K562 (cell line): ENCODE results near the gene ANO9. TPM values are rescaled to one million over a fixed set of nuclear protein-coding genes. Genes with fewer than 3 reads are reported as not detected.

Experiments used
- ATAC-seq: fragments of 200-7000 bp; cut with Tn5 transposase; 3 replicates; pipeline ENCODE4 v1.9.1; 2020; ENCODE audit warnings: moderate library complexity
- BruUV-seq: library from RNA; stranded (reverse); fragments of 400-500 nt; replicated peaks from 2 replicates; lab custom pipeline; 2021; lab: Mats Ljungman, UMichigan
- CTCF ChIA-PET: fragments of 300-600 bp; formaldehyde crosslinking; extraction: SDS; loops from one replicate; lab custom pipeline; 2021; ENCODE audit warnings: low intra/inter-chr PET ratio; lab: Yijun Ruan, JAX
- POLR2A ChIA-PET: fragments of 300-600, 350-650 bp; sonication (Branson Sonifier 250); formaldehyde crosslinking; extraction: SDS; loops from one replicate; lab custom pipeline; 2021; ENCODE audit warnings: antibody characterized with exemption, inconsistent platforms; lab: Yijun Ruan, JAX
- DNase-seq, 4 experiments: peaks; one replicate each; pipeline versions ENCODE4 v3.0.0 to v3.0.0-alpha.2; 2011 to 2018; ENCODE audit warnings: low spot score in 3 of 4, mixed read lengths in 3 of 4; ENCODE audit errors: extremely low read depth in 1 of 4
- FAIRE-seq: peaks from 2 replicates; lab custom pipeline; 2011; peaks lifted over from hg19 to GRCh38; lab: Jason Lieb, UNC
- H2AFZ ChIP-seq: 2 replicates; pipeline ENCODE4 v1.6.0; 2011; ENCODE audit warnings: low read depth, low read length, control low read depth, inconsistent platforms
- H3K27ac ChIP-seq: fragments of 200-600 bp; 3 replicates; pipeline ENCODE4 v1.8.0; 2011; ENCODE audit warnings: low read depth, mild to moderate bottlenecking, control low read depth, inconsistent platforms, low read length, moderate library complexity, mixed read lengths; ENCODE audit errors: extremely low read depth
- H3K27me3 ChIP-seq, 2 experiments: fragments of 300-600 bp in 1 of 2; 2 replicates in 1 of 2; 3 replicates in 1 of 2; pipeline versions ENCODE4 v1.6.0 to v1.8.0; 2011; ENCODE audit warnings: inconsistent platforms in 2 of 2, low read length in 2 of 2, mild to moderate bottlenecking in 1 of 2, mixed read lengths in 1 of 2, moderate library complexity in 1 of 2; ENCODE audit not compliant: control insufficient read depth in 2 of 2, insufficient read depth in 2 of 2
- H3K36me3 ChIP-seq: fragments of 300-600 bp; 3 replicates; pipeline ENCODE4 v1.8.0; 2011; ENCODE audit warnings: mild to moderate bottlenecking, low read length, inconsistent platforms; ENCODE audit not compliant: control insufficient read depth, insufficient read depth
- H3K4me1 ChIP-seq, 2 experiments: fragments of 200-600 bp in 1 of 2; replicated peaks in 1 of 2; 2 replicates in 1 of 2; 3 replicates in 1 of 2; pipeline versions ENCODE4 v1.5.1 to v1.8.0; 2011; ENCODE audit warnings: inconsistent platforms in 2 of 2, low read length in 2 of 2, mild to moderate bottlenecking in 1 of 2, mixed read lengths in 1 of 2, moderate library complexity in 1 of 2; ENCODE audit not compliant: control insufficient read depth in 2 of 2, insufficient read depth in 2 of 2
- H3K4me2 ChIP-seq: 2 replicates; pipeline ENCODE4 v1.6.1; 2011; ENCODE audit warnings: low read length, control low read depth, inconsistent platforms, mixed read lengths; ENCODE audit not compliant: insufficient read depth
- H3K4me3 ChIP-seq: fragments of 200-600 bp; sonication (generic), shearing (Covaris generic); 2 replicates; pipeline ENCODE4 v1.5.1; 2016; ENCODE audit warnings: control low read depth, inconsistent platforms
- H3K79me2 ChIP-seq: fragments of 200-600 bp; 3 replicates; pipeline ENCODE4 v1.8.0; 2011; ENCODE audit warnings: low read length, inconsistent platforms; ENCODE audit not compliant: control insufficient read depth, insufficient read depth
- H3K9ac ChIP-seq, 2 experiments: 2 replicates each; pipeline versions ENCODE4 v1.6.0 to v1.6.1; 2011; ENCODE audit warnings: low read depth in 2 of 2, low read length in 2 of 2, control low read depth in 1 of 2, inconsistent platforms in 1 of 2, mild to moderate bottlenecking in 1 of 2, mixed read lengths in 1 of 2; ENCODE audit not compliant: insufficient read depth in 1 of 2
- H3K9me1 ChIP-seq: one replicate; pipeline ENCODE4 v1.6.0; 2011; ENCODE audit warnings: inconsistent platforms, mild to moderate bottlenecking, low read length, moderate library complexity; ENCODE audit not compliant: control insufficient read depth, insufficient read depth
- H3K9me3 ChIP-seq: replicated peaks from 2 replicates; pipeline ENCODE4 v1.5.1; 2011; ENCODE audit warnings: low read depth, low read length, inconsistent platforms; ENCODE audit not compliant: control insufficient read depth, insufficient read depth
- H4K20me1 ChIP-seq: replicated peaks from 2 replicates; pipeline ENCODE4 v1.6.1; 2011; ENCODE audit warnings: low read length, inconsistent platforms, mixed read lengths; ENCODE audit not compliant: control insufficient read depth, insufficient read depth
- NFXL1 ChIP-seq: fragments of 450-650 bp; formaldehyde crosslinking; IDR thresholded peaks from 2 replicates; pipeline ENCODE4 v1.4.0; 2021; ENCODE audit warnings: mild to moderate bottlenecking
- NR2C2 ChIP-seq, 2 experiments: fragments of 200-800 bp in 1 of 2; sonication (Bioruptor generic) in 1 of 2; sonication (generic) in 1 of 2; formaldehyde crosslinking in 1 of 2; IDR thresholded peaks; 2 replicates each; pipeline versions ENCODE4 v1.6.1 to v1.8.0; 2016 to 2022; ENCODE audit warnings: mild to moderate bottlenecking in 1 of 2, missing compliant biosample characterization in 1 of 2, missing genetic modification characterization in 1 of 2, missing genetic modification reagents in 1 of 2
- POLR2AphosphoS2 ChIP-seq: IDR thresholded peaks from 2 replicates; pipeline ENCODE4 v1.6.1; 2012; ENCODE audit warnings: low read length, improper control_type of control experiment
- RB1 ChIP-seq: fragments of 450-650 bp; IDR thresholded peaks from 2 replicates; pipeline ENCODE4 v1.6.1; 2017; ENCODE audit warnings: low read depth, mild to moderate bottlenecking
- RBM25 ChIP-seq: fragments of 200-400 bp; formaldehyde crosslinking; IDR thresholded peaks from 2 replicates; pipeline ENCODE4 v1.6.1; 2018; ENCODE audit warnings: low read length, low read depth, moderate library complexity; ENCODE audit not compliant: severe bottlenecking
- SETDB1 ChIP-seq: IDR thresholded peaks from one replicate; pipeline ENCODE4 v1.6.1; 2012; ENCODE audit warnings: low read length, control low read depth, inconsistent platforms
- TAF1 ChIP-seq: IDR thresholded peaks from 2 replicates; pipeline ENCODE4 v1.6.1; 2011; ENCODE audit warnings: mild to moderate bottlenecking, low read length, moderate library complexity; ENCODE audit not compliant: insufficient read depth, control insufficient read depth, severe bottlenecking; ENCODE audit errors: extremely low read depth
- ZNF224 ChIP-seq: sonication (generic); formaldehyde crosslinking; IDR thresholded peaks from 2 replicates; pipeline ENCODE4 v1.8.0; 2022; ENCODE audit warnings: mild to moderate bottlenecking, missing genetic modification reagents
- ZNF586 ChIP-seq: fragments of 450-650 bp; formaldehyde crosslinking; conservative IDR thresholded peaks from 2 replicates; pipeline ENCODE4 v1.4.0; 2020; ENCODE audit warnings: mild to moderate bottlenecking, moderate library complexity
- whole genome bisulfite sequencing: fragments of 100-300 bp; shearing (Covaris generic); methylation state at CpG from one replicate; pipeline ENCODE4 v1.1.6; 2016; ENCODE audit warnings: low coverage, mixed read lengths; ENCODE audit not compliant: insufficient coverage; ENCODE audit errors: missing lambda C conversion rate; 5-methylcytosine and 5-hydroxymethylcytosine counted together
- in situ Hi-C: fragments of 300-500 bp; cut with MboI; formaldehyde crosslinking; loops from 4 replicates; pipeline ENCODE4 v1.15.0; 2018; ENCODE audit warnings: inconsistent platforms, mixed read lengths
- intact Hi-C: fragments of 100-400 bp; cut with micrococcal nuclease; formaldehyde crosslinking; loops from 2 replicates; pipeline ENCODE4 v1.14.2; 2022
- polyA plus RNA-seq, 8 experiments: library from polyadenylated mRNA; depleted of rRNA in 4 of 8; stranded (reverse) in 5 of 8; unstranded in 3 of 8; fragments of >200 nt; fragmentation: Nextera tagmentation in 2 of 8; fragmentation: Illumina TruSeq in 1 of 8; extraction: Ambion mirVana in 2 of 8; extraction: Trizol in 1 of 8; gene quantifications; 2 replicates each; pipeline versions ENCODE4 v1.2.1 to v1.2.3, GENCODE V29; 2011 to 2014; ENCODE audit warnings: inconsistent platforms in 1 of 8, missing spikeins in 1 of 8
- total RNA-seq, 7 experiments: library from RNA; depleted of rRNA in 6 of 7; stranded (reverse); fragments of >200 nt in 6 of 7; fragmentation: Illumina TruSeq in 2 of 7; extraction: Trizol in 2 of 7; gene quantifications; 2 replicates each; pipeline versions ENCODE4 v1.2.1 to v1.2.3, GENCODE V29; 2011 to 2021; ENCODE audit warnings: low replicate concordance in 1 of 7
- TF ChIP-seq, protein P1 (sequence below): fragments of 200-800 bp; sonication (Bioruptor generic); IDR thresholded peaks from 2 replicates; pipeline ENCODE4 v1.6.1; 2017; ENCODE audit warnings: missing genetic modification characterization, missing compliant biosample characterization

Gene ANO9
- total and polyA plus RNA-seq, 9 of the 15 experiments (the other 6 are each of a cell fraction or from before 2014, with no cell fraction given), result 0.20 to 14.5 (median 4.5) TPM

DNA sequence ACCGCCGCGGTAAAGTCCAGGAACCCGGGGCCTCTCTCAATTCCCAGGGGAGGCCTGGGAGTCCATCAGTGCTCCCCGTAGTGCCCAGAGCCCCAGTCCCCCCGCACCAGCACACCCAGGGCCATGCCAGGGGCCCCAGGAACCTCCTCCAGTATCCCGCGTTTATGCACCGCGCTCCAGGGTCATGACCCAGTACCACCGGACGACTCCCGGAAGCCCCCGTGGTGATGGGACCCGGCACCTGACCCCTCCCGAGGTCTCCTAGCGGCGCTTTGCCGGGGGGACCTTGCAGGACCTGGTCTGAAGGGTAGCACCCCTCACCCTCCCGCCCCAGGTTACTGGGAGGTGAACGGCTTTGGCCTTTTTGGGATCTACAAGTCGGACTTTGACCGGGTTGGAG is 61.3 kb downstream of the ANO9 start:
- POLR2A ChIA-PET, result no interaction called here
- Histone ChIP-seq H3K9me3 (peaks cover 2% of the 10 kb centered on the region; the same call in 1 of the 2 replicates), H2AFZ (no peak overlapping the region), H3K9ac (no peak overlapping the region), H3K4me3 (no peak overlapping the region), H4K20me1 (no peaks in the 10 kb centered on the region), H3K27me3 (no peaks in the 10 kb centered on the region), H3K79me2 (no peaks in the 10 kb centered on the region), H3K27ac (no peak overlapping the region), H3K4me2 (no peak overlapping the region), H3K36me3 (peaks cover 29% of the 10 kb centered on the region; the same call in 2 of the 3 replicates), H3K4me1 (peaks cover 0 to 28% of the 10 kb centered on the region in 2 experiments; a peak in 2 of 5 replicates)
- ATAC-seq (no peak), FAIRE-seq (no peak), DNase-seq (no peak)
- CTCF ChIA-PET, result no interaction called here
- 96% methylated on average over 15 of the region's 23 CpGs for WGBS
- in situ Hi-C loops, result no loop called here
- intact Hi-C loops, result no loop called here
- BruUV-seq, result no TSS peak
- TF ChIP-seq NFXL1 (no peak), RBM25 (no peak), ZNF224 (CRISPR knock-in tag) (no peak), POLR2AphosphoS2 (no peak), ZNF586 (CRISPR knock-in tag) (no peak), RB1 (no peak), SETDB1 (no peak), NR2C2 (CRISPR knock-in tag; IDR thresholded peaks at IDR 0.05) (no peak), NR2C2 (tag; IDR thresholded peaks at IDR 0.05) (no peak), TAF1 (no peak)
- TF ChIP-seq, protein P1, sequence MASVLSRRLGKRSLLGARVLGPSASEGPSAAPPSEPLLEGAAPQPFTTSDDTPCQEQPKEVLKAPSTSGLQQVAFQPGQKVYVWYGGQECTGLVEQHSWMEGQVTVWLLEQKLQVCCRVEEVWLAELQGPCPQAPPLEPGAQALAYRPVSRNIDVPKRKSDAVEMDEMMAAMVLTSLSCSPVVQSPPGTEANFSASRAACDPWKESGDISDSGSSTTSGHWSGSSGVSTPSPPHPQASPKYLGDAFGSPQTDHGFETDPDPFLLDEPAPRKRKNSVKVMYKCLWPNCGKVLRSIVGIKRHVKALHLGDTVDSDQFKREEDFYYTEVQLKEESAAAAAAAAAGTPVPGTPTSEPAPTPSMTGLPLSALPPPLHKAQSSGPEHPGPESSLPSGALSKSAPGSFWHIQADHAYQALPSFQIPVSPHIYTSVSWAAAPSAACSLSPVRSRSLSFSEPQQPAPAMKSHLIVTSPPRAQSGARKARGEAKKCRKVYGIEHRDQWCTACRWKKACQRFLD (CRISPR knock-in tag), result no peak
- TF ChIP-seq, all 486 proteins: peak for 0
- H3K9me1 ChIP-seq, result no peaks in the 10 kb centered on the region
